CD4-positive, alpha-beta T cell (primary cell): Measurements from ENCODE around the gene TREML2. TPM values are rescaled to one million over a fixed set of nuclear protein-coding genes. Genes with fewer than 3 reads are reported as not detected.

Experiments
- ATAC-seq: fragments of 200-7000 bp; cut with Tn5 transposase; one replicate; pipeline ENCODE4 v1.10.0; 2022; ENCODE audit warnings: mild to moderate bottlenecking; ENCODE audit not compliant: poor library complexity
- CTCF ChIA-PET: fragments of 350-600 bp; sonication (Branson Sonifier 250); formaldehyde crosslinking; loops from one replicate; lab custom pipeline; 2021; ENCODE audit warnings: antibody characterized with exemption, inconsistent platforms; lab: Charles Lee
- POLR2A ChIA-PET: fragments of 350-600 bp; sonication (Branson Sonifier 250); formaldehyde crosslinking; loops from one replicate; lab custom pipeline; 2021; ENCODE audit warnings: antibody characterized with exemption, inconsistent platforms; lab: Charles Lee
- DNase-seq, 14 experiments: peaks; one replicate each; pipeline ENCODE4 v3.0.0-alpha.2; 2013 to 2020; ENCODE audit warnings: mixed read lengths in 2 of 14
- H3K27ac ChIP-seq, 2 donors: one replicate each; pipeline versions ENCODE4 v1.5.1 to v1.7.0; 2013; ENCODE audit warnings: low read length in 2 of 2, low read depth in 1 of 2, mild to moderate bottlenecking in 1 of 2
- H3K27me3 ChIP-seq, 2 experiments: 1 replicate in 1 of 2; 2 replicates in 1 of 2; pipeline versions ENCODE4 v1.6.1 to v1.7.0; 2013; ENCODE audit warnings: low read length in 2 of 2, control low read depth in 1 of 2, mild to moderate bottlenecking in 1 of 2, moderate library complexity in 1 of 2; ENCODE audit not compliant: insufficient read depth in 2 of 2, control insufficient read depth in 1 of 2
- H3K36me3 ChIP-seq: one replicate; pipeline ENCODE4 v1.6.1; 2013; ENCODE audit warnings: low read length, control low read depth; ENCODE audit not compliant: insufficient read depth
- H3K4me1 ChIP-seq: one replicate; pipeline ENCODE4 v1.6.1; 2013; ENCODE audit warnings: low read length, control low read depth; ENCODE audit not compliant: insufficient read depth
- H3K4me3 ChIP-seq: one replicate; pipeline ENCODE4 v1.5.1; 2013; ENCODE audit warnings: mild to moderate bottlenecking, low read length, moderate library complexity
- H3K9me3 ChIP-seq, 2 experiments: 1 replicate in 1 of 2; 2 replicates in 1 of 2; pipeline versions ENCODE4 v1.6.1 to v1.7.0; 2013; ENCODE audit warnings: low read length in 2 of 2, mild to moderate bottlenecking in 2 of 2, control low read depth in 1 of 2, moderate library complexity in 1 of 2; ENCODE audit not compliant: control insufficient read depth in 1 of 2, insufficient read depth in 1 of 2
- H3K27ac Mint-ChIP-seq: one replicate; pipeline ENCODE4 v1.8.0; 2020; ENCODE audit warnings: mixed read lengths
- H3K27me3 Mint-ChIP-seq: one replicate; pipeline ENCODE4 v1.8.0; 2021; ENCODE audit warnings: mixed read lengths
- H3K36me3 Mint-ChIP-seq: one replicate; pipeline ENCODE4 v1.8.0; 2021; ENCODE audit warnings: low read depth, mixed read lengths
- H3K4me1 Mint-ChIP-seq: one replicate; pipeline ENCODE4 v1.8.0; 2021; ENCODE audit warnings: low read depth, mixed read lengths
- H3K4me3 Mint-ChIP-seq: one replicate; pipeline ENCODE4 v1.8.0; 2020; ENCODE audit warnings: mild to moderate bottlenecking, mixed read lengths
- H3K9me3 Mint-ChIP-seq: one replicate; pipeline ENCODE4 v1.8.0; 2020; ENCODE audit warnings: mixed read lengths
- CTCF ChIP-seq: fragments of 200-600 bp; IDR thresholded peaks from one replicate; pipeline ENCODE4 v1.8.0; 2022; ENCODE audit warnings: antibody characterized with exemption, mild to moderate bottlenecking
- intact Hi-C, 2 experiments: fragments of 100-400 bp; cut with DNase I in 1 of 2; cut with micrococcal nuclease in 1 of 2; formaldehyde crosslinking; loops; one replicate each; pipeline versions ENCODE4 v1.15.1 to v1.9.0; 2023 to 2025; cut with DNase I, micrococcal nuclease
- total RNA-seq, 174 experiments: library from RNA in 2 of 174; stranded (reverse) in 2 of 174; gene quantifications; one replicate each; pipeline ENCODE4 v1.2.3 and lab custom pipeline; 2021 to 2026

The TREML2 gene
- total RNA-seq, 2 experiments from 2014 or later: 0.78 to 0.91 TPM

GRCh38 chr6:41228616-41229015, 27.7 kb upstream of the TREML2 start:
- Mint-ChIP-seq H3K9me3 (no peaks in the 10 kb centered on the region), H3K36me3 (no peaks in the 10 kb centered on the region), H3K27ac (no peak overlapping the region), H3K4me1 (no peaks in the 10 kb centered on the region), H3K4me3 (no peak overlapping the region), H3K27me3 (peaks cover 22% of the 10 kb centered on the region)
- Histone ChIP-seq H3K27me3 (no peaks in the 10 kb centered on the region), H3K27ac (no peak overlapping the region), H3K9me3 (no peaks in the 10 kb centered on the region), H3K4me3 (no peak overlapping the region), H3K4me1 (no peaks in the 10 kb centered on the region), H3K36me3 (no peaks in the 10 kb centered on the region)
- ATAC-seq (no peak), DNase-seq (peak in 2 of 14 experiments; percentile 54 to 67)
- TF ChIP-seq CTCF: no peak
- intact Hi-C loops: no loop called here
- CTCF ChIA-PET: no interaction called here
- POLR2A ChIA-PET: no interaction called here

- no peaks in the 10 kb centered on the region for H3K9me3 Mint-ChIP-seq
- ChIA-PET POLR2A (no interaction called here), CTCF (no interaction called here)
- H3K4me3 Mint-ChIP-seq: no peak within 1 kb of the TSS
- no peaks in the 10 kb centered on the region for H3K36me3 Mint-ChIP-seq
- Histone ChIP-seq H3K9me3 (no peaks in the 10 kb centered on the region), H3K4me1 (no peaks in the 10 kb centered on the region), H3K27me3 (no peaks in the 10 kb centered on the region), H3K27ac (no peak within 1 kb of the TSS), H3K36me3 (no peaks in the 10 kb centered on the region), H3K4me3 (no peak within 1 kb of the TSS)
- intact Hi-C loops: no loop called here
- ATAC-seq: no peak
- H3K27ac Mint-ChIP-seq: no peak within 1 kb of the TSS
- peak in 1 of 14 experiments; percentile 13 for DNase-seq
- H3K4me1 Mint-ChIP-seq: no peaks in the 10 kb centered on the region
- H3K27me3 Mint-ChIP-seq: peaks cover 22% of the 10 kb centered on the region
- no peak for TF ChIP-seq CTCF
Measured at GRCh38 chr6:41228096-41228495, 27.1 kb upstream of the TREML2 start, which contains the start of gene TREML4. TREML4 (plus strand) TSS chr6:41228349; CDS start chr6:41228428, 79 bp downstream.

GRCh38 chr6:41226752-41227151, 25.8 kb upstream of the TREML2 start:
- Mint-ChIP-seq H3K9me3 (no peaks in the 10 kb centered on the region), H3K27ac (no peak overlapping the region), H3K27me3 (peaks cover 22% of the 10 kb centered on the region), H3K36me3 (no peaks in the 10 kb centered on the region), H3K4me3 (no peak overlapping the region), H3K4me1 (peaks cover 4% of the 10 kb centered on the region)
- Histone ChIP-seq H3K9me3 (no peaks in the 10 kb centered on the region), H3K27me3 (no peaks in the 10 kb centered on the region), H3K27ac (no peak overlapping the region), H3K36me3 (no peaks in the 10 kb centered on the region), H3K4me1 (no peaks in the 10 kb centered on the region), H3K4me3 (no peak overlapping the region)
- no peak for DNase-seq
- TF ChIP-seq CTCF: no peak
- ATAC-seq: no peak
- ChIA-PET CTCF (no interaction called here), POLR2A (no interaction called here)
- intact Hi-C loops: no loop called here
